SK-N-SH treated with all-trans-retinoic acid at 6 μM for 48 hours (cell line): Measurements from ENCODE around the gene TSPAN18.

Experiments
- ATAC-seq: fragments of 200-7000 bp; cut with Tn5 transposase; 3 replicates; pipeline ENCODE4 v1.9.1; 2020; ENCODE audit warnings: mild to moderate bottlenecking, moderate library complexity
- BACH2 ChIP-seq: fragments of 250-450 bp; sonication (Bioruptor Pico); IDR thresholded peaks from 2 replicates; pipeline ENCODE4 v1.9.0; 2021; ENCODE audit warnings: mild to moderate bottlenecking, borderline replicate concordance
- CSDC2 ChIP-seq: fragments of 250-450 bp; sonication (Bioruptor Pico); IDR thresholded peaks from 2 replicates; pipeline ENCODE4 v1.5.0; 2020; ENCODE audit warnings: mild to moderate bottlenecking, moderate library complexity
- CSRNP3 ChIP-seq: fragments of 250-450 bp; sonication (Bioruptor Pico); IDR thresholded peaks from 2 replicates; pipeline ENCODE4 v1.5.1; 2021; ENCODE audit warnings: mild to moderate bottlenecking, moderate library complexity
- GLIS3 ChIP-seq: fragments of 250-450 bp; sonication (Bioruptor Pico); IDR thresholded peaks from 2 replicates; pipeline ENCODE4 v1.5.0; 2020; ENCODE audit warnings: mild to moderate bottlenecking, moderate library complexity
- ISL1 ChIP-seq: fragments of 250-450 bp; sonication (Bioruptor Pico); IDR thresholded peaks from 2 replicates; pipeline ENCODE4 v2.1.2; 2022; ENCODE audit warnings: mild to moderate bottlenecking, moderate library complexity
- OSR1 ChIP-seq: fragments of 250-450 bp; sonication (Bioruptor Pico); IDR thresholded peaks from 2 replicates; pipeline ENCODE4 v1.8.0; 2022; ENCODE audit warnings: moderate library complexity, mild to moderate bottlenecking, inconsistent platforms
- PATZ1 ChIP-seq: fragments of 250-450 bp; sonication (Bioruptor Pico); IDR thresholded peaks from 2 replicates; pipeline ENCODE4 v1.8.0; 2020; ENCODE audit warnings: mild to moderate bottlenecking, moderate library complexity, borderline replicate concordance
- POU6F1 ChIP-seq: fragments of 250-450 bp; sonication (Bioruptor Pico); IDR thresholded peaks from 2 replicates; pipeline ENCODE4 v1.8.0; 2021; ENCODE audit warnings: low read depth, mild to moderate bottlenecking, moderate library complexity, borderline replicate concordance
- PPARA ChIP-seq: fragments of 250-450 bp; sonication (Bioruptor Pico); IDR thresholded peaks from 2 replicates; pipeline ENCODE4 v1.5.0; 2020; ENCODE audit warnings: mild to moderate bottlenecking, borderline replicate concordance
- RARB ChIP-seq: fragments of 250-450 bp; sonication (Bioruptor Pico); IDR thresholded peaks from 2 replicates; pipeline ENCODE4 v1.8.0; 2021; ENCODE audit warnings: mild to moderate bottlenecking, moderate library complexity
- SNAI2 ChIP-seq: fragments of 250-450 bp; sonication (Bioruptor Pico); IDR thresholded peaks from 2 replicates; pipeline ENCODE4 v1.5.0; 2020; ENCODE audit warnings: mild to moderate bottlenecking, moderate library complexity
- TCF4 ChIP-seq: fragments of 250-450 bp; sonication (Bioruptor Pico); IDR thresholded peaks from 2 replicates; pipeline ENCODE4 v1.8.0; 2021; ENCODE audit warnings: mild to moderate bottlenecking, moderate library complexity, borderline replicate concordance
- TOX ChIP-seq: fragments of 250-450 bp; sonication (Bioruptor Pico); IDR thresholded peaks from 2 replicates; pipeline ENCODE4 v1.8.0; 2021; ENCODE audit warnings: mild to moderate bottlenecking, moderate library complexity, borderline replicate concordance
- TSHZ2 ChIP-seq: fragments of 250-450 bp; sonication (Bioruptor Pico); IDR thresholded peaks from 2 replicates; pipeline ENCODE4 v1.5.0; 2020; ENCODE audit warnings: mild to moderate bottlenecking, moderate library complexity
- ZC3H10 ChIP-seq: fragments of 250-450 bp; sonication (Bioruptor Pico); IDR thresholded peaks from 2 replicates; pipeline ENCODE4 v1.5.1; 2021; ENCODE audit warnings: mild to moderate bottlenecking, moderate library complexity
- ZFP3 ChIP-seq: fragments of 250-450 bp; sonication (Bioruptor Pico); IDR thresholded peaks from 2 replicates; pipeline ENCODE4 v1.5.0; 2020; ENCODE audit warnings: mild to moderate bottlenecking, moderate library complexity
- ZFP30 ChIP-seq: fragments of 450-650 bp; formaldehyde crosslinking; IDR thresholded peaks from 2 replicates; pipeline ENCODE4 v1.5.0; 2022; ENCODE audit warnings: mild to moderate bottlenecking, moderate library complexity
- ZNF565 ChIP-seq: fragments of 450-650 bp; formaldehyde crosslinking; conservative IDR thresholded peaks from 2 replicates; pipeline ENCODE4 v1.5.0; 2020; ENCODE audit warnings: low read depth, mild to moderate bottlenecking, moderate library complexity
- ZNF70 ChIP-seq: fragments of 450-650 bp; formaldehyde crosslinking; IDR thresholded peaks from 2 replicates; pipeline ENCODE4 v1.5.0; 2020; ENCODE audit warnings: mild to moderate bottlenecking, moderate library complexity
- ZNF8 ChIP-seq: fragments of 450-650 bp; formaldehyde crosslinking; IDR thresholded peaks from 2 replicates; pipeline ENCODE4 v1.5.0; 2020; ENCODE audit warnings: mild to moderate bottlenecking, moderate library complexity
- TF ChIP-seq, protein P1 (sequence below): fragments of 250-450 bp; sonication (Bioruptor Pico); IDR thresholded peaks from 2 replicates; pipeline ENCODE4 v1.5.1; 2020; ENCODE audit warnings: low read depth, mild to moderate bottlenecking, moderate library complexity

The TSPAN18 gene

GRCh38 chr11:44718612-44719390, 8.0 kb upstream of the TSPAN18 start:
- TF ChIP-seq OSR1 (CRISPR knock-in tag): no peak
- TF ChIP-seq SNAI2 (CRISPR knock-in tag): no peak
- no peak for TF ChIP-seq CSDC2 (CRISPR knock-in tag)
- no peak for TF ChIP-seq TCF4 (CRISPR knock-in tag)
- TF ChIP-seq PATZ1 (CRISPR knock-in tag): no peak
- no peak for TF ChIP-seq TOX (CRISPR knock-in tag)

GRCh38 chr11:44725016-44725685, 1.6 kb upstream of the TSPAN18 start:
- TF ChIP-seq ZNF565 (CRISPR knock-in tag): no peak
- no peak for TF ChIP-seq ZFP3
- TF ChIP-seq ISL1 (CRISPR knock-in tag): no peak
- TF ChIP-seq SNAI2 (CRISPR knock-in tag): no peak
- no peak for TF ChIP-seq POU6F1 (CRISPR knock-in tag)
- TF ChIP-seq TCF4 (CRISPR knock-in tag): no peak
- no peak for TF ChIP-seq GLIS3 (CRISPR knock-in tag)
- no peak for TF ChIP-seq TOX (CRISPR knock-in tag)
- no peak for TF ChIP-seq CSRNP3 (CRISPR knock-in tag)
- no peak for TF ChIP-seq ZNF8 (CRISPR knock-in tag)
- no peak for TF ChIP-seq CSDC2 (CRISPR knock-in tag)
- no peak for TF ChIP-seq BACH2
- no peak for TF ChIP-seq PPARA
- TF ChIP-seq ZNF70 (CRISPR knock-in tag): no peak
- no peak for TF ChIP-seq ZFP30
- no peak for TF ChIP-seq PATZ1 (CRISPR knock-in tag)
- no peak for TF ChIP-seq OSR1 (CRISPR knock-in tag)
- TF ChIP-seq, all 23 proteins: peak for 0
- ATAC-seq: no peak

More at GRCh38 chr11:44718612-44719390, 8.0 kb upstream of the TSPAN18 start:
- no peak for ATAC-seq

- no peak for ATAC-seq
- no peak for TF ChIP-seq GLIS3 (CRISPR knock-in tag)
- TF ChIP-seq OSR1 (CRISPR knock-in tag): no peak
Observed at GRCh38 chr11:44725757-44726282, 942 bp upstream of the TSPAN18 start.

DNA sequence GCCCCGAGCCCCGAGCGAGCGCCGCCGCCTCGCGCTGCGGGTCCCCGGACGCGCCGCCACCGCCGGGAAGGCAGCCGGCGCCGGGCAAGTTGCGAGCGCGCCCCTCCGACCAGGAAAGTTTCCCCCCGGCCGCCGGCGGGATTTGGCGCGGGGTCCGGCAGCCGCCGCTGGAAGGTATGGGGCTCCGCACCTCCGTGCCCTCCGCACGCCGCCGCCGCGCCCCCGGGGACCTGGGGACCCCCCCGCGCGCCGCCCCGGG, 281 bp downstream of the TSPAN18 start:
- no peak for TF ChIP-seq ZFP3
- TF ChIP-seq ZC3H10 (CRISPR knock-in tag): no peak
- TF ChIP-seq, protein P1, sequence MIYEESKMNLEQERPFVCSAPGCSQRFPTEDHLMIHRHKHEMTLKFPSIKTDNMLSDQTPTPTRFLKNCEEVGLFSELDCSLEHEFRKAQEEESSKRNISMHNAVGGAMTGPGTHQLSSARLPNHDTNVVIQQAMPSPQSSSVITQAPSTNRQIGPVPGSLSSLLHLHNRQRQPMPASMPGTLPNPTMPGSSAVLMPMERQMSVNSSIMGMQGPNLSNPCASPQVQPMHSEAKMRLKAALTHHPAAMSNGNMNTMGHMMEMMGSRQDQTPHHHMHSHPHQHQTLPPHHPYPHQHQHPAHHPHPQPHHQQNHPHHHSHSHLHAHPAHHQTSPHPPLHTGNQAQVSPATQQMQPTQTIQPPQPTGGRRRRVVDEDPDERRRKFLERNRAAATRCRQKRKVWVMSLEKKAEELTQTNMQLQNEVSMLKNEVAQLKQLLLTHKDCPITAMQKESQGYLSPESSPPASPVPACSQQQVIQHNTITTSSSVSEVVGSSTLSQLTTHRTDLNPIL (CRISPR knock-in tag): no peak
- no peak for TF ChIP-seq RARB (CRISPR knock-in tag)
- TF ChIP-seq GLIS3 (CRISPR knock-in tag): no peak
- no peak for TF ChIP-seq POU6F1 (CRISPR knock-in tag)
- TF ChIP-seq ISL1 (CRISPR knock-in tag): no peak
- TF ChIP-seq TSHZ2 (CRISPR knock-in tag): no peak
- ATAC-seq: no peak
